ENCODE measurements around the gene DOCK7. TPM values are rescaled to one million over a fixed set of nuclear protein-coding genes. Genes with fewer than 3 reads are reported as not detected.
A peak's percentile ranks its signal among the peaks of the same experiment; 100 is the strongest.

The DOCK7 gene
- total and polyA plus RNA-seq, 2 of the 13 experiments (the other 11 are each of a cell fraction or from before 2014, with no cell fraction given) = 45.7 to 67.2 TPM

GRCh38 chr1:62436466-62437272, 251.5 kb downstream of the DOCK7 start, which contains the start of gene USP1 (continued):
- TF ChIP-seq HINFP (CRISPR knock-in tag; IDR thresholded peaks at IDR 0.05; ENCODE audit: low read depth) (0 out of 2 replicates have a peak, but pooled peaks have one; percentile 20), ZNF335 (CRISPR knock-in tag; IDR thresholded peaks at IDR 0.05) (peak; percentile 100), FLYWCH1 (CRISPR knock-in tag; IDR thresholded peaks at IDR 0.05) (no peak), TRIM22 (IDR thresholded peaks at IDR 0.05) (no peak), ZNF430 (CRISPR knock-in tag; IDR thresholded peaks at IDR 0.05) (peak; percentile 54; the same call in 1 of the 2 replicates), ZNF543 (CRISPR knock-in tag; IDR thresholded peaks at IDR 0.05) (peak; percentile 58), ZSCAN31 (CRISPR knock-in tag; IDR thresholded peaks at IDR 0.05; ENCODE audit: low read depth) (peak; percentile 77), ELF3 (CRISPR knock-in tag; IDR thresholded peaks at IDR 0.05) (no peak; the same call in 1 of the 2 replicates), ZNF207 (IDR thresholded peaks at IDR 0.05; ENCODE audit: borderline replicate concordance) (no peak), MLXIP (CRISPR knock-in tag; IDR thresholded peaks at IDR 0.05; ENCODE audit: borderline replicate concordance) (no peak), MNT (IDR thresholded peaks at IDR 0.05) (0 out of 2 replicates have a peak, but pooled peaks have one; percentile 27), ARID5B (CRISPR knock-in tag; IDR thresholded peaks at IDR 0.05) (peak; percentile 8; the same call in 1 of the 2 replicates), MTA3 (CRISPR knock-in tag; IDR thresholded peaks at IDR 0.05) (no peak), ATF3 (CRISPR knock-in tag; IDR thresholded peaks at IDR 0.05) (no peak), CBFB (CRISPR knock-in tag; IDR thresholded peaks at IDR 0.05) (peak; percentile 45), NFYC (CRISPR knock-in tag; IDR thresholded peaks at IDR 0.05) (peak; percentile 91), JARID2 (CRISPR knock-in tag; IDR thresholded peaks at IDR 0.05; ENCODE audit: insufficient replicate concordance) (peak; percentile 91)

All from HepG2 (cell line).